K562 (cell line): ENCODE measurements around the gene RAB31. TPM values are rescaled to one million over a fixed set of nuclear protein-coding genes. Genes with fewer than 3 reads are reported as not detected.

Source experiments
- CREB3L1 ChIP-seq: fragments of 450-650 bp; IDR thresholded peaks from 2 replicates; pipeline ENCODE4 v1.6.1; 2014; ENCODE audit warnings: low read depth, mild to moderate bottlenecking, moderate library complexity, borderline replicate concordance
- FOXP4 ChIP-seq: sonication (generic); formaldehyde crosslinking; IDR thresholded peaks from 2 replicates; pipeline ENCODE4 v1.8.0; 2022; ENCODE audit warnings: mild to moderate bottlenecking, missing genetic modification reagents, borderline replicate concordance
- HNRNPL ChIP-seq: fragments of 200-400 bp; formaldehyde crosslinking; IDR thresholded peaks from 2 replicates; pipeline ENCODE4 v1.6.1; 2017; ENCODE audit warnings: low read depth, mild to moderate bottlenecking, low read length
- KAT8 ChIP-seq: fragments of 450-650 bp; IDR thresholded peaks from 2 replicates; pipeline ENCODE4 v1.6.1; 2016; ENCODE audit warnings: low read depth, mild to moderate bottlenecking
- NFRKB ChIP-seq: fragments of 450-650 bp; IDR thresholded peaks from 2 replicates; pipeline ENCODE4 v1.6.1; 2016; ENCODE audit warnings: low read depth
- NRF1 ChIP-seq, 2 experiments: fragments of 450-650 bp; IDR thresholded peaks in 1 of 2; conservative IDR thresholded peaks in 1 of 2; 2 replicates each; pipeline ENCODE4 v1.6.1; 2014; ENCODE audit warnings: mild to moderate bottlenecking in 2 of 2
- PATZ1 ChIP-seq: fragments of 250-450 bp; sonication (Bioruptor Pico); IDR thresholded peaks from 2 replicates; pipeline ENCODE4 v1.5.0; 2020; ENCODE audit warnings: mild to moderate bottlenecking, borderline replicate concordance
- RFX7 ChIP-seq: fragments of 250-450 bp; sonication (Bioruptor Pico); IDR thresholded peaks from 2 replicates; pipeline ENCODE4 v1.5.1; 2021; ENCODE audit warnings: mild to moderate bottlenecking
- SREBF2 ChIP-seq: sonication (generic); formaldehyde crosslinking; IDR thresholded peaks from 2 replicates; pipeline ENCODE4 v1.4.0; 2020; ENCODE audit warnings: mild to moderate bottlenecking, missing genetic modification reagents
- ZBTB7A ChIP-seq: IDR thresholded peaks from 2 replicates; pipeline ENCODE4 v1.6.1; 2011; ENCODE audit warnings: low read depth, mild to moderate bottlenecking, low read length, moderate library complexity, borderline replicate concordance; ENCODE audit not compliant: control insufficient read depth
- ZEB2 ChIP-seq: fragments of 450-650 bp; IDR thresholded peaks from 2 replicates; pipeline ENCODE4 v1.6.1; 2016
- ZNF134 ChIP-seq: fragments of 250-450 bp; sonication (Bioruptor Pico); conservative IDR thresholded peaks from 2 replicates; pipeline ENCODE4 v1.4.0; 2020
- ZNF507 ChIP-seq: conservative IDR thresholded peaks from 2 replicates; pipeline ENCODE4 v1.6.1; 2017; ENCODE audit warnings: missing genetic modification characterization, missing compliant biosample characterization
- ZNF518B ChIP-seq: fragments of 250-450 bp; sonication (Bioruptor Pico); IDR thresholded peaks from 2 replicates; pipeline ENCODE4 v1.5.0; 2021; ENCODE audit warnings: mild to moderate bottlenecking, moderate library complexity
- ZNF764 ChIP-seq: fragments of 250-450 bp; sonication (Bioruptor Pico); IDR thresholded peaks from 2 replicates; pipeline ENCODE4 v1.4.0; 2020; ENCODE audit warnings: low read depth, mild to moderate bottlenecking, moderate library complexity
- polyA plus RNA-seq, 8 experiments: library from polyadenylated mRNA; depleted of rRNA in 4 of 8; stranded (reverse) in 5 of 8; unstranded in 3 of 8; fragments of >200 nt; fragmentation: Nextera tagmentation in 2 of 8; fragmentation: Illumina TruSeq in 1 of 8; extraction: Ambion mirVana in 2 of 8; extraction: Trizol in 1 of 8; gene quantifications; 2 replicates each; pipeline versions ENCODE4 v1.2.1 to v1.2.3, GENCODE V29; 2011 to 2014; ENCODE audit warnings: inconsistent platforms in 1 of 8, missing spikeins in 1 of 8
- total RNA-seq, 7 experiments: library from RNA; depleted of rRNA in 6 of 7; stranded (reverse); fragments of >200 nt in 6 of 7; fragmentation: Illumina TruSeq in 2 of 7; extraction: Trizol in 2 of 7; gene quantifications; 2 replicates each; pipeline versions ENCODE4 v1.2.1 to v1.2.3, GENCODE V29; 2011 to 2021; ENCODE audit warnings: low replicate concordance in 1 of 7

RAB31 gene
- total and polyA plus RNA-seq, 9 of the 15 experiments (the other 6 are each of a cell fraction or from before 2014, with no cell fraction given), result 20.7 to 70.4 (median 41.3) TPM

- TF ChIP-seq ZNF518B (CRISPR knock-in tag), result no peak
- TF ChIP-seq PATZ1 (CRISPR knock-in tag), result no peak
- no peak for TF ChIP-seq HNRNPL
- TF ChIP-seq NRF1 (conservative IDR thresholded peaks at IDR 0.05 in 1 of 2, IDR thresholded peaks at IDR 0.05 in 1 of 2), result peak in 1 of 2 experiments; percentile 35; a peak in 2 of 4 replicates
- TF ChIP-seq ZBTB7A, result no peak
- TF ChIP-seq FOXP4 (CRISPR knock-in tag), result no peak
- TF ChIP-seq ZNF134 (CRISPR knock-in tag), result no peak
- no peak for TF ChIP-seq ZNF507 (tag)
- TF ChIP-seq RFX7, result no peak
- TF ChIP-seq SREBF2 (CRISPR knock-in tag), result no peak
- TF ChIP-seq KAT8, result no peak
- TF ChIP-seq NFRKB, result peak; percentile 99
- TF ChIP-seq CREB3L1, result peak; percentile 57; the same call in 1 of the 2 replicates
- TF ChIP-seq ZNF764 (CRISPR knock-in tag), result no peak
- peak; percentile 88 for TF ChIP-seq ZEB2
These were observed 190.9 kb downstream of the RAB31 start (continued) for GRCh38 chr18:9898792-9899549.
